ENCODE results near the gene SLC66A1.
"Not testable (repeated sequence)": the region's sequence is repeated elsewhere in the genome, so short reads cannot be mapped to it uniquely, and the experiment has no call there.

SLC66A1 gene

DNA sequence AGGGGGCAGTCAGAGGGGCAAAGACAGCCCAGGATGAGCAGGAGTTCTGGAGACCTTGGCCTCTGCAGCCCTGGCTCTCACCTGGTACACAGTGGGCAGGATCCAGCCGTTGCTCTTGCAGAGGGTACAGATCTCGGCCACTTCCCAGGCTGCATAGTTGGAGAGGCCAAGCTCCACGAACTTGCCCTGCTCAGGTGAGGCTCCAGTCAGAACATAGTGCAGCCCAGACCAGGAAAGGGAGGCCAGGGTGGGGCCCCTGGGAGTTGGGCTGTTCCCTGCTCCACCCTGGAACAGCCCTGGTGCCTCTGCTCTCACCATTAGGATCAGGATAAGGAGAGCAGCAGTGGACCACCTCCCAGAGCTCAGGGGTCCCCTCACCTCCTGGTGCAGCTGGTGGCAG, 26.3 kb upstream of the SLC66A1 start:
- not testable (repeated sequence) for H2AFZ ChIP-seq (ENCODE audit: low read depth, low read length); H3K9me3 ChIP-seq (ENCODE audit: low read length); H3K27me3 ChIP-seq (ENCODE audit: insufficient read depth, low read length); H3K4me1 ChIP-seq (ENCODE audit: insufficient read depth, low read length); H3K36me3 ChIP-seq (ENCODE audit: insufficient read depth, low read length); H3K4me3 ChIP-seq (ENCODE audit: low read length)

DNA sequence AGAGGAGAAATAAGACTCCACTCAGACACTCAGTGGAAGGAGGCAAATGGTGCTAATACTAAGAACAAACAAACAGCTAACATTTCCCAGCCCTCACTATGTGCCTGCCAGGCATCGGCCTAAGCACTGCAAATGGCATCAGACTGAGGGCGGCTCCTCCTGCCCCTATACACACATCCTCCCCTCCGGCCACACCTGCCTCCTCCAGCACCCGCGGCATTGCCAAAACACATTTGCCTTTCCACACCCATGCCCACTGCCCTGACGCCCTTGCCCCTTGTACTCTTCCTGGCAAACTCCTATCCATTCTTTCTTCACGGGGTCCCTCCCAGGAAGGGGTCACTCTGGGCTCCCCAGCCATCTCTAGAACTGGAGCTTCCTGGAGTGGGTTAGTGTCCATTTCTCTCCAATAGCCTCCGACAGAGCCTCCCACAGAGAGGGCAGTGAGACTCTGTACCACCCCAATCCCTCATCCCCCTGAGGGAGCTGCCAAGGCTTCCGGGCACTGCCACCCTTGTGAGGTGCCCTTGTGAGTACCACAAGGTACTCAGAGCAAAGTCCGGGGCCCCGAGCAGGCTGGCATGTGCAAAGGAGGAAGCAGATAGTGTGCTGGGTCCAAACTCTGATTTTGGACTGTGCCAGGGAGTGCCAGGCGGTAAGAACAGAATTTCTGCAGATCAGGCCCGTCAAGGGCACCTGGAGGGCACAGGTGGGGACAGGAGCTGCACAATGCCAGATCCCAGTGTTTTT, 24.5 kb upstream of the SLC66A1 start:
- peaks cover 5% of the 10 kb centered on the region for H3K9me3 ChIP-seq (ENCODE audit: low read length)
- H3K36me3 ChIP-seq (ENCODE audit: insufficient read depth, low read length): peaks cover 5% of the 10 kb centered on the region
- no peak overlapping the region for H2AFZ ChIP-seq (ENCODE audit: low read depth, low read length)
- H3K4me1 ChIP-seq (ENCODE audit: insufficient read depth, low read length): no peaks in the 10 kb centered on the region
- H3K4me3 ChIP-seq (ENCODE audit: low read length): no peak overlapping the region
- H3K27me3 ChIP-seq (ENCODE audit: insufficient read depth, low read length): no peaks in the 10 kb centered on the region

DNA sequence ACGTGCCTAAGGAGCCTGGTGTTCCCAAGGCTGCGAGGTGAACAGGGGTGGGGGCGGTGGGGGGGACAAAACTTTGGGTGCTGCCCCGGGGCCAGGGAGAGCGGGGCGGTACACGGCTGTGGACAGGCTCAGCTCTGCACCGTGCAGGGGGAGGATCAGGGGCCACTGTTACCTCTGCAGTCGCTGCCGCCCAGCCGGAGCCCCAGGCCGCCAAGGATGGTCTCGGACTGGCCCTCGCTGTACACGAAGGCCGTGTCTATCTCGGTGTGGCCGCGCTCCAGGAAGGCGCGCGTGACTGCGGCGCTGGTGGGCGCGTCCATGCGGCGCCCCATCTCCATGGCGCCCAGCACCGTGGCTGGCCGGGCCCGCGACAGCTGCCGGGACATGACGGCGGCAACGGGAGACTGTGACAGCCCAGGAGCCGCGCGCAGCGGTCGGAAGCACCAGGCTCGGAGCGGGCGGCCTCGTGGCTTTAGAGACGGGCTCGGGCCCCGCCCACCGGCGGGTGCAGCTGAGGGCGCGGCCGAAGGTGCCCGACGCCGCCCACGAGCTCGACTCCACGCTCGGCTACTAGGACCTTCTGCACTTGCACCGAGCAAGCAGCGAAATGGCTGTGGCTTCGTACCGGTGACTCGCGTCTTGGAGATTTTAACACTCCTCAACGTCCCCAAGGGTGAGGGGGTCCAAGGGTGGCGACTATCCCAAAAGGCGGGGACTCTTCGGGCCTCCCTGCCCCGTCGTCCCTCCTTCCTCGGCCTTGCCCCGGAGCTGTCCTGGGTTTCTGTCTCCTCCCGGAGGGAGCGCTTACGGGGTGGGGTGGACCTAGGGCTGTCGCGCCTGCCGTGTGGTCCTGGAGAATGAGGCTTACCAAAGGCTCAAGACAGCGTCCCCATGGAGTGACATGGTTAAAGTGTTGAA, 23.5 kb upstream of the SLC66A1 start, which contains the start of gene AKR7A3:
Gene AKR7A3 (minus strand): TSS at position 447 of the 918 bp plus-strand sequence. CDS start 61 bp downstream, at position 386.
- H3K36me3 ChIP-seq (ENCODE audit: insufficient read depth, low read length); H3K4me3 ChIP-seq (ENCODE audit: low read length); H2AFZ ChIP-seq (ENCODE audit: low read depth, low read length): not testable (repeated sequence)

DNA sequence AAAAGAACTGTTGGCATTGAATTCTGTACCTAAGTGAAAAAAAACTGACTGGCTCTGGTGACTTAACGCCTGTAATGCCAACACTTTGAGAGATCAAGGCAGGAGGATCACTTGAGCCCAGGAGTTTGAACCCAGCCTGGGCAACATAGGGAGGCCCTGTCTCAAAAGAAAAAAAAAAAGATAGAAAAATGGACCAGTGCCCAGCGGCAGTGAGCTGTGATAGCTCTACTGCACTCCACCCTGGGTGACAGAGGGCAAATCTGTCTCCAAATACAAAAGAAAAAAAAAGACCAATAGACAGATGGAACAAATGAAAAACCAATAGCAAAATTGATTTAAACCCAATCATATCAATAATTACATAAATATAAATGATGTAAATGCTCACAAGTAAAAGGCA, 22.9 kb upstream of the SLC66A1 start:
- H3K4me1 ChIP-seq (ENCODE audit: insufficient read depth, low read length): no peaks in the 10 kb centered on the region
- no peaks in the 10 kb centered on the region for H3K27me3 ChIP-seq (ENCODE audit: insufficient read depth, low read length)
- H3K9me3 ChIP-seq (ENCODE audit: low read length): peaks cover 12% of the 10 kb centered on the region
- peaks cover 3% of the 10 kb centered on the region for H3K36me3 ChIP-seq (ENCODE audit: insufficient read depth, low read length)
- no peak overlapping the region for H3K4me3 ChIP-seq (ENCODE audit: low read length)
- H2AFZ ChIP-seq (ENCODE audit: low read depth, low read length): no peak overlapping the region

More for the DNA sequence above, 23.5 kb upstream of the SLC66A1 start, which contains the start of gene AKR7A3:
- H3K9me3 ChIP-seq (ENCODE audit: low read length); H3K4me1 ChIP-seq (ENCODE audit: insufficient read depth, low read length); H3K27me3 ChIP-seq (ENCODE audit: insufficient read depth, low read length): not testable (repeated sequence)

DNA sequence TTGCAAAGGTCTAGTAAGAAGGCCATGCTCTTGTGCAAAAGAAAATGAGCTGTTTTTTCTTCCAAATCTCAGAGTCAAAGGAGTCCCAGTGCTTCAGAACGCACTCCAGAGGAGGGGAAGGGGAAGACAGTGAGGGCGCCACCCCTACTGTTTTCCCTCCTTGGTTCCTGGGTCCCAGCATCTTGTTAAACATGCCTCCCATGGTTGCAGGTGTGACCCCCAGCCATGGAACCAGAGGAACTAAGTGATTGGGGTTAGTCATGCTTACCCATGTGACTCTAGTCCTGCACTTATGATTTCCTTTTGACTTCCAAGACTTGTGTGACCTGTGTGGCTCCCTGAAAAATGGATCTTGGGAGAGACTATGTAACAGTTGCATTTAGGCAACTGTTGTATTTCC, 17.5 kb upstream of the SLC66A1 start:
- Histone ChIP-seq H3K4me3 (ENCODE audit: low read length) (no peak overlapping the region), H3K4me1 (ENCODE audit: insufficient read depth, low read length) (no peaks in the 10 kb centered on the region), H2AFZ (ENCODE audit: low read depth, low read length) (no peak overlapping the region), H3K36me3 (ENCODE audit: insufficient read depth, low read length) (peaks cover 3% of the 10 kb centered on the region), H3K9me3 (ENCODE audit: low read length) (peaks cover 27% of the 10 kb centered on the region), H3K27me3 (ENCODE audit: insufficient read depth, low read length) (no peaks in the 10 kb centered on the region)

DNA sequence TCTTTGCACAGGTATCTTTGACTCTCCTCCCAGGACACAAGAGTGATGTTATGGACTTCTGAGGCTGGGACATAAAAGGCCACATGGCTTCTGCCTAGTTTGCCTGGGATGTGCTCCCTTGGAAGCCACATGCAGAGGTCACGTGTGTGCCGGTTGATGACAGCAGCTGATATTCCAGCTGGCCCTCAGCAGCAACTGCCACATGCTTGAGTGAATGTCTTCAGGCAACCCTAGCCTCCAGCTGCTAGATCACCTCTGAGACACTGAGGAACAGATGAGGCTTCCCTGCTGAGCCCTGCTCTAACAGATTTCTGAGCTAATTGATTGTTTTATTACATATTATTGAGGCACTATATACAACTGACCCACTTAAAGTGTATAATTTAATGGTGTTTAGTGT, 11.9 kb upstream of the SLC66A1 start:
- Histone ChIP-seq H3K4me3 (ENCODE audit: low read length) (no peak overlapping the region), H3K9me3 (ENCODE audit: low read length) (peaks cover 9% of the 10 kb centered on the region), H2AFZ (ENCODE audit: low read depth, low read length) (no peak overlapping the region), H3K27me3 (ENCODE audit: insufficient read depth, low read length) (no peaks in the 10 kb centered on the region), H3K36me3 (ENCODE audit: insufficient read depth, low read length) (peaks cover 32% of the 10 kb centered on the region), H3K4me1 (ENCODE audit: insufficient read depth, low read length) (no peaks in the 10 kb centered on the region)

DNA sequence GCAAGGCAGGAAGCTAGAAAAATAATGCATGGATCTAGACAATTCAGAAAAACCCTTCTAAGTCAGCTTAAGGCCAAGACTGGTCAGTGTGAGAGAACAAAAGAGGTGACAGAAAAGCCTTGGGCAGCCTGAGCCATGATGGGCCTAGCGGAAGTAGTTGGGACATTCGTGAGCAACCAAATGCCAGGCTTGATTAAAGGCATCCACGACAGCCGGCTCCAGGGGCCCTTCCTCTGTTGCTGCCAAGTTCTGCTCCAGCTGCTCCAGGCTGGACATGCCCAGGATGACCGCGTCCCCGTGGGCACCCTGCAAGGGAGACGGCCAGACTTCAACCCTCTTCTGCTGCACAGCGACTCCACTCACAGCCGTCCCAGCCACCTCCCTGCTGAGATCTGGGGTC, 8.0 kb upstream of the SLC66A1 start:
- not testable (repeated sequence) for H3K4me3 ChIP-seq (ENCODE audit: low read length); H3K9me3 ChIP-seq (ENCODE audit: low read length); H3K4me1 ChIP-seq (ENCODE audit: insufficient read depth, low read length); H3K27me3 ChIP-seq (ENCODE audit: insufficient read depth, low read length); H2AFZ ChIP-seq (ENCODE audit: low read depth, low read length)
- H3K36me3 ChIP-seq (ENCODE audit: insufficient read depth, low read length): peaks cover 68% of the 10 kb centered on the region

DNA sequence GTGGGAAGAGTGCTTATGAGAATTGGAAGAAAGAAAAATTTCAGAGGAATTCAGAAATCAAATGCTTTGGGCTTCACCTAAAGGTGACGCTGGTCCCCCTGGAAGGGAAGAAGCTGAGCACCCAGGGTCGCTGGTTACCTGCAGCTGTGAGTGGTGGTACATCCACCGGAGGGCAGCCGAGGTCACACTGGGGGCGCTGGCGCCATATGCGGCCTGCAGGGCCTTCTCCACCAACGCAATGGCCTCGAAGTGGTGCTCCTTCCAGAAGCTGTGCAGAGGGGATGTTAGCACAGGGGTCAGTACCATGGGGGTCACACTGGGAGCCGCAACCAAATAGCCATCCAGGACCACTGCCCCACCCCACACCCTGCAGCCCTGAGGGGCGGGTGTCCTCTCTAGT, 6.2 kb upstream of the SLC66A1 start:
- no peak overlapping the region for H2AFZ ChIP-seq (ENCODE audit: low read depth, low read length)
- H3K4me3 ChIP-seq (ENCODE audit: low read length): no peak overlapping the region
- no peaks in the 10 kb centered on the region for H3K27me3 ChIP-seq (ENCODE audit: insufficient read depth, low read length)
- H3K9me3 ChIP-seq (ENCODE audit: low read length): no peaks in the 10 kb centered on the region
- peaks cover 66% of the 10 kb centered on the region for H3K36me3 ChIP-seq (ENCODE audit: insufficient read depth, low read length)
- H3K4me1 ChIP-seq (ENCODE audit: insufficient read depth, low read length): peaks cover 4% of the 10 kb centered on the region

DNA sequence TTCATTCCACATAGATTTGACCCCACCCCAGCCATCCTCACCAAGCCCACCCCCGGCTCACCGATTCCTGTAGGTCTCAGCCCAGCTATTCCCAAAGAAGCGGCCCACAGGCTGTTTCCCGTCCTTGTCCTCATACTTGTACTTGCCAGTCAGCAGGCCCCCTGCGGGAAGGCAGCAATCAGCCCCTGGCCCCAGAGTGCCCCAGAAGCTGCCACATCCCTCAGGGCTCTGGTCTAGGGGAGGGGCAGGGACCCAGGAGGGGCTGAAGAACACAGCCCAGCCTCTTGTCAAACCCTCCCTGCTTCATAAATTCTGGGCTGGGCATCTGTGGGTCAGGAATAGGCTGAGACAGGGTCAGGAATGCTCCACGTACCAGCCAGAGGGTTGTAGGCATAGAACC, 5.2 kb upstream of the SLC66A1 start:
- peaks cover 11% of the 10 kb centered on the region for H3K4me1 ChIP-seq (ENCODE audit: insufficient read depth, low read length)
- no peak overlapping the region for H3K4me3 ChIP-seq (ENCODE audit: low read length)
- no peaks in the 10 kb centered on the region for H3K27me3 ChIP-seq (ENCODE audit: insufficient read depth, low read length)
- no peak overlapping the region for H2AFZ ChIP-seq (ENCODE audit: low read depth, low read length)
- H3K36me3 ChIP-seq (ENCODE audit: insufficient read depth, low read length): peaks cover 66% of the 10 kb centered on the region
- H3K9me3 ChIP-seq (ENCODE audit: low read length): no peaks in the 10 kb centered on the region

DNA sequence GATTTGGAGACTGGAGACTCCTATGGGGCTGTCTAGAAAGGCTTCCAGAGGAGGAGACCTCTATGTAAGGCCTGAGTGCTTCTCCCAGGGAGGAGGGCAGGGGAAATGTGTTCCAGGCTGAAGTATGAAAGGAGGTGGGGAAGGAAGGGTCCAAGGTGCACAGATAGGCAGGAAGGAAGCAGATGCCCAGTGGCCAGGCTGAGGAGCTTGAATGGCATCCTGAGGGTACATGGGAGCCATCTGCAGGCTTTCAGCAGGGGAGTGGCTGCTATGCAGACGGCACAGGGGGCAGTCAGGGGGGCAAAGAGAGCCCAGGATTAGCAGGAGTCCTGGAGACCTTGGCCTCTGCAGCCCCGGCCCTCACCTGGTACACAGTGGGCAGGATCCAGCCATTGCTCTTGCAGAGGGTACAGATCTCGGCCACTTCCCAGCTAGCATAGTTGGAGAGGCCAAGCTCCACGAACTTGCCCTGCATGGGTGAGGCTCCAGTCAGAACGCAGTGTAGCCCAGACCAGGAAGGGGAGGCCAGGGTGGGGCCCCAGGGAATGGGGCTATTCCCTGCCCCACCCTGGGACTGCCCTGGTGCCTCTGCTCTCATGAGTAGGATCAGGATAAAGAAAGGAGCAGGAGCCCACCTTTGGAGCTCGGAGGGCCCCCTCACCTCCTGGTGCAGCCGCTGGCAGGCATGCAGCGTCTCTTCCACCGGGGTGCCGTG, 4.2 kb upstream of the SLC66A1 start:
- peaks cover 16% of the 10 kb centered on the region for H3K4me1 ChIP-seq (ENCODE audit: insufficient read depth, low read length)
- no peaks in the 10 kb centered on the region for H3K9me3 ChIP-seq (ENCODE audit: low read length)
- H3K4me3 ChIP-seq (ENCODE audit: low read length): no peak overlapping the region
- no peak overlapping the region for H2AFZ ChIP-seq (ENCODE audit: low read depth, low read length)
- no peaks in the 10 kb centered on the region for H3K27me3 ChIP-seq (ENCODE audit: insufficient read depth, low read length)
- H3K36me3 ChIP-seq (ENCODE audit: insufficient read depth, low read length): peaks cover 59% of the 10 kb centered on the region

DNA sequence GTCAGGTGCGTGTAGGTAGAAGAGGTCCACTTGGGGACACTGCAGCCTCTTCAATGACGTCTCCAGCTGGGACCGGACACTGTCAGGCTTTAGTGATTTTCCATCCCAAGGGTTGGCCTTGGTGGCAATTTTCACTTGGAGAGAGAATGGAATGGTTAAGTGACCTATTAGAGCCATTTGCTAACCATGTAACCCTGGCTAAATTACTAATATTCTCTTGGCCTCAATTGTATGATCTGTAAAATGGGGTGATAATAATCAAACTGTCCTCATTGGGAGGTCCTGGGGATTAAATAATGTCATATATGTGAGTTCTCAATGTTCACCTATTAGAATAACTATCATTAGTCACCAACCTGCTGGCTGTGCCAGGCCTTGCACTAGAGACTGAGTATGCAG, 3.6 kb upstream of the SLC66A1 start:
- Histone ChIP-seq H3K4me1 (ENCODE audit: insufficient read depth, low read length) (peaks cover 22% of the 10 kb centered on the region), H3K36me3 (ENCODE audit: insufficient read depth, low read length) (peaks cover 53% of the 10 kb centered on the region), H3K9me3 (ENCODE audit: low read length) (no peaks in the 10 kb centered on the region), H3K4me3 (ENCODE audit: low read length) (no peak overlapping the region), H3K27me3 (ENCODE audit: insufficient read depth, low read length) (no peaks in the 10 kb centered on the region), H2AFZ (ENCODE audit: low read depth, low read length) (no peak overlapping the region)

DNA sequence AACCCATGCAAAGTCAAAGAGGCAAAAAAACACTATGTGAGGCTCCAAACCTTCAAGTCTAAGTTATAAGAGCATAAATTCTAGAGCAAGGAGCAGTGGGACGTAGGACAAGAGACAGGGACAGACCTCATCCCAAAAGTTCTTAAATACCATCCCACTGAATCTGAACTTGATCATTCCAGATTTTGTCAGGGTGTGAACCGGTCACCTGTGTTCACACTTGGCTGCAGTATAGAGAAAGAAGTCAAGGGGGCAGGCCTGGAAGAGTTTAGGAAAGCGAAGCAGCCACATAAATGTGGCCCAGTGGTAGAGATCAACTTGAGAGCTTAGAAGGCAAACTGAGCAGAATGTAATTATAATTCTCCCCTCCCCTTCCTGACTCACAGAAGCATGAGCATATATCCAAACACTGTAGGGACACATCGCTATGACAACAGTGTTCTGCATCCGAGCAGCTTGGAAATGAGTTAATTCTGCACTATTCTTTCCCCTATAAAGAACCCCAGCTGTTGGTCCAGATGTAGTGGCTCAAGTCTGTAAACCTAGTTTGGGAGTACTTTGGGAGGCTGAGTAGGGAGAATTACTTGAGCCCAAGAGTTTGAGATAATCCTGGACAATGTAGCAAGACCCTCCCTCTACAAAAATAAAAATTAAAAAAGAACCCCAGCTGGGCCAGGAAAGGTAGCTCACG, 2.9 kb upstream of the SLC66A1 start:
- Histone ChIP-seq H3K4me1 (ENCODE audit: insufficient read depth, low read length) (peaks cover 23% of the 10 kb centered on the region), H3K27me3 (ENCODE audit: insufficient read depth, low read length) (no peaks in the 10 kb centered on the region), H3K36me3 (ENCODE audit: insufficient read depth, low read length) (peaks cover 45% of the 10 kb centered on the region), H3K4me3 (ENCODE audit: low read length) (no peak overlapping the region), H2AFZ (ENCODE audit: low read depth, low read length) (no peak overlapping the region), H3K9me3 (ENCODE audit: low read length) (no peaks in the 10 kb centered on the region)
